ENCODE results near the gene RAB35. TPM values are rescaled to one million over a fixed set of nuclear protein-coding genes. Genes with fewer than 3 reads are reported as not detected.
"Not testable (repeated sequence)": the region's sequence is repeated elsewhere in the genome, so short reads cannot be mapped to it uniquely, and the experiment has no call there.

Gene RAB35

GRCh38 chr12:120045367-120045766 is 71.2 kb downstream of the RAB35 start:
- not testable (repeated sequence) for H3K4me3 ChIP-seq (ENCODE audit: low read length); H3K9me3 ChIP-seq (replicated peaks; ENCODE audit: low read length); H3K36me3 ChIP-seq (ENCODE audit: insufficient read depth, low read length); H3K4me2 ChIP-seq (ENCODE audit: low read length); H3K4me1 ChIP-seq (ENCODE audit: control insufficient read depth, insufficient read depth, low read length); H3K9ac ChIP-seq (ENCODE audit: low read depth, low read length)
- peaks cover 53% of the 10 kb centered on the region for H3K27me3 ChIP-seq (ENCODE audit: control insufficient read depth, insufficient read depth, low read length)

Small RNA genes within 50 kb of the gene (small RNA-seq; reads per million reads assigned to genes)
- gene AC004812.1: not detected
- gene MIR4498: not detected

Measured in skeletal muscle satellite cell (primary cell).